GOT3 (cell line): ENCODE results near the gene FRMD3.

ENCODE experiments used
- DNase-seq: peaks from one replicate; lab custom pipeline; 2025; ENCODE audit warnings: mixed read lengths; lab: John Stamatoyannopoulos, UW

The FRMD3 gene

GRCh38 chr9:83432877-83433550 lies 105.2 kb downstream of the FRMD3 start:
- no peak for DNase-seq

DNA sequence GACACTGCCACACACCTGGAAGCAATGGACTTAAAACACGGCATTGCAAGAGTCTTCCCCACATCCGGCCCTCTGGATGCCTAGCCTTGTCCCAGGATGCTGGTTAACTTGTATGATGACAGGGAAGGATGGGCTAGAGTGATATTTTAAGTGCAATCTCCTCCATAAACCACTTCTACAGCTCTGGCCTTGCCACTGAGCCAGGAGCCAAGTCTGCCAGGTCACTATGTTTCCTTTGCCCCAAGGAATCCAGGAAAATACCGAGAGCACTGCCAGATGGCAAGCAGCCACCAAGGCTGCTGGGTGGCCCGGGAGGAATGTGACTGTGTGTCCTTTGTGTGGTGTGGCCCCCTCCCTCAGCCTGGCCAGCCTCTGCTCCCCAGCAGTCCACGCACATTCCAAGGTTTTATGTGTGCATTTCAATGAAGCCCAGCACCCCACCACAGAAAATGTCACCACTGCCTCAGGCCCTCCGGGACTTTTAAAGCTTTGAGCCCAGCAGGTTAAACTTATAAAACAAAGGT lies 106.0 kb downstream of the FRMD3 start:
- no peak for DNase-seq

- no peak for DNase-seq
Measured at GRCh38 chr9:83431101-83432060, 106.8 kb downstream of the FRMD3 start.

GRCh38 chr9:83430681-83431080 lies 107.5 kb downstream of the FRMD3 start:
- DNase-seq, result no peak

- DNase-seq, result no peak
Measured at GRCh38 chr9:83429229-83429628, 109.0 kb downstream of the FRMD3 start.

- DNase-seq, result no peak
Measured at GRCh38 chr9:83425240-83425639, 113.0 kb downstream of the FRMD3 start.

DNA sequence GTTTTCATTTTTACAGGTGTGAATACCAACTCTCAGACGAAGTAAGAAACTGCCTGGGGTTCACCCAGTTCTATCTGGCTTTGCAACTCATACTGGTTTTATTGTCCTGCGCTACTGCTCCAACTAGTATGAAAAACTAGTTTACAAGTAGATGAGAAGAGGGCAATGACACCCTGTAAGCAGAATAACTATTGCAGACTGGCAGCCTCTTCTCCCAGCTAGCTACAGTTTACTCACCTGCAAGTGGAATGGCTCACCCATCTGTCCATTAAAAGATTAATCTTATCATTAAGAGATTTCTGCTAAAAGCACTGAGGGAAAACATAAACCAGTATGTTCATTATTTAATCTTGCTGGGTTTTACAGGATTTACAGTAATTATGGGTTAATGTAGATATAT lies 113.4 kb downstream of the FRMD3 start:
- no peak for DNase-seq

DNA sequence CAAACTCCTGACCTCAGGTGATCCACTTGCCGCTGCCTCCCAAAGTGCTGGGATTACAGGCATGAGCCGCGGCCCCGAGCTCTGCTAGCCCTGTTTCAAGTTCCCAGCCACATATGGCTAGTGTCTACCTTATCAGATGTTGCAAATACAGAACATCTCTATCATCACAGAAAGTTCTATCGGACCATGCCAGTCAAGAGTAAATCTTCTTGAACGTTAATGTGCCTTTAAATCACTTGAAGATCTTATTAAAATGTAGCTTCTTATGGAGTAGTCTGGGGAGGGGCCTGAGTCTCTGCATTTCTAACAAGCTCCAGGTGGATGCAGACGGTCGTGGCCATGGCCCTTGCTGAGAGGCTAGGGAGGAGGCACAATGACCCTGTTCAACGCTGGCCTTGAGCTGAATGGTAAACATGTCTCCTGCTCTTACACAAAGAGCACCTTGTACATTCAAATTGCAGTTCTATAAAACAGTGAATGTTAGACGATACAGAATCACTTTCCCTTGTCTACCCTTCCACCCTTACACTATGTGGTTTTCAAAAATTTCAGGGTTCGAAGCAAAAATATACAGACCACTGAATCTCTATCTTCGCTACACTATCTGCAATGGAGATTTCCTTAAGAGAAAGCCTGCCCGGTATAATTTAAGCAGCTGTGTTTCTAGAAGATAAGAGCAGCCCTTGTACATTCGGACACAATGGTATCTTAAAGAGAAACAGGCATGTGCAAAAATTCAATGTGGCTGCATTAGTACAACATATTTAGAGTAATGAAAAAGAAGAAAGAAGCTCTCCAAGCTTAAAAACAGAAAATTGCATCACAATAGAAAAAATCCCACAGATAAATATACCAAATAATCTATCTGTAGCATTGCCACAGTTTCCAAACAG lies 114.1 kb downstream of the FRMD3 start:
- DNase-seq, result no peak

GRCh38 chr9:83422527-83422926 lies 115.7 kb downstream of the FRMD3 start:
- DNase-seq, result no peak

DNA sequence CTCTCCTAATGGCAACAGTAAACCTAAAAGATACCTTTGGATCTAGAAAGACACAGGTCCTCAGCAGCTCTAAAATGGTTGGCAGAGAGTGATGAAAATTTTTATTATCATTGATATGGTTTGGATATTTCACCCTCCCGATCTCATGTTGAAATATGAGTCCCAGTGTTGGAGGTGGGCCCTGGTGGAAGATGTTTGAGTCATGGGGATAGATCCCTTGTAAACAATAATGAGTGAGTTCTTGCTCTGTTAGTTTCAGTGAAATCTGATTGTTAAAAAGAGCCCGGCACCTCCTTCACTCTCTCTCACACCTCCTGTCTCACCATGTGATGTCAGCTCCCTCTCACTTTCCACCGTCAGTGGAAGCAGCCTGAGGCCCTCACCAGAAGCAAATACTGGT lies 117.7 kb downstream of the FRMD3 start:
- no peak for DNase-seq

GRCh38 chr9:83419961-83420360 lies 118.2 kb downstream of the FRMD3 start:
- DNase-seq, result no peak

GRCh38 chr9:83418283-83418682 lies 119.9 kb downstream of the FRMD3 start:
- DNase-seq, result no peak

- DNase-seq, result no peak
Measured at GRCh38 chr9:83413367-83413766, 124.8 kb downstream of the FRMD3 start.

DNA sequence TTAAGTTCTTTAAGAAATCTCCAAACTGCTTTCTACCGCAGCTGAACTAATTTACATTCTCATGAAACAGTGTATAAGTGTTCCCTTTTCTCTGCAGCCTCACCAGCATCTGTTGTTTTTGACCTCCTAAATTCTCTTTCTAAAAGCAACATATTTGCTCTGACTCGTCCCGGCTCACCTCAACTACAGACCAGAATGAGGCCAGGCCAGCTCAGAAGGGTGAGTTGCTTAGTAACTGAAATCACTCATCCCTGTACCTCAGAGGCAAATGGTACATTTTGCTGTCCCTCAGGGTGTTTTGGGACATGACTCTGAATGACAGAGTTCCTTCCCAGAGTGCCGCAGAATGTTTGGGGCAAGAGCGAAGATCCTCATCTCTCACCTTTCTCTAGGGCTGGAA lies 127.5 kb downstream of the FRMD3 start:
- no peak for DNase-seq

DNA sequence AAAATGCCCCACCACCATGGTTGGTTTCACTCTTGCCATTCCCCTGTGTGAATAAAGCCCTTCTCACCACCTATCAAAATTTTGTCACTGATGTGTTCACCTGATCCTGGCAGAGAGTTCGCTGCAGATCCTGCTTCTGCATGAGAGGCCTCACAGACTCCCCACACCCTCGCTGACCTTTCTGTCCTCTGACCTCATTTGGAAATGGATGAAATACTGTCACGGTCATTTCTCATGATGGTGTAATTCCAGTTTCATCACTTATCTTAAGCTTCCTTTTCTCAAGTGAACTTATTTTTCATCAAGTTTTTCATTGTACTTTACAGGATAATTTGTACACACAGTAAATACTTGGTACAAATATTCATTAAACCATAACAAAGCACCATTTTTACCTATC lies 131.3 kb downstream of the FRMD3 start:
- DNase-seq, result no peak

DNA sequence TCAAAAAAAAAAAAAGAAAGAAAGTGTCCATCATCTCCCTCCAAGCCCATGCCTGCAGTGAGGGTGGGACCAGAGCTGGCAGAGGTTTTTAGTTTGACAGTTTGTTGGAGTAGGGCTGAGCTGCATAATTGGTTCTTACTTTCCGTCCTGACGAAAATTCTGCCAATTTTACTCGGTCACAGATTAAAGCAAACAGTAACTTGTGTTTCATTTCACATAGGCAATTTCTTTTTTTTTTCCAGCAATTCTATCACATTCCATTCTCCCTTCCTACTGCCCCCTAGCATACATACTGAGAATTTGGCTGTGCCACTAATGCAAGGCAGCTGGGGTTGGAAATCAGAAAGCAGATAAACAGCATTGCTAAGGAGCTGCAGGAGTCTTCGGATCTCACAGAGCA lies 132.4 kb downstream of the FRMD3 start:
- no peak for DNase-seq

GRCh38 chr9:83403527-83404238 lies 134.5 kb downstream of the FRMD3 start:
- no peak for DNase-seq

- DNase-seq, result no peak
Measured at GRCh38 chr9:83401328-83401900, 136.8 kb downstream of the FRMD3 start.

DNA sequence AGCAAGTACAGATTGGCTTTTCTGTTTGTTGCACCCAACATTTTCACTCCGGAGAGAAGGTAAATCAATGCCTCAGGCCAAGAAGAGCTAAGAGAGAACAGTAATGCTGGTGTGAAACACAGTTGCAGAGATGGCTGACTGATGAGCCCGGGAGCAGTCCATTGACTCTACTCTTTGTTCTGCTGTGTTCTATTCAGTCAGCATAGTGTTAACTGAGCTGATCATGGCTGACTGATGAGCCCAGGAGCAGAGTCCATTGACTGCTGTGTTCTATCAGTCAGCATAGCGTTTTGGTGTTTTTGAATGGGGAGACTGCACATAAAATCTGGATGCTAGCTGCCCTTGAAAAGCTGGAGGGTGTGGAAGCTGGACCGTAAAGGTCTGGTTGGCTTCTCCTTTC lies 141.4 kb downstream of the FRMD3 start:
- no peak for DNase-seq

DNA sequence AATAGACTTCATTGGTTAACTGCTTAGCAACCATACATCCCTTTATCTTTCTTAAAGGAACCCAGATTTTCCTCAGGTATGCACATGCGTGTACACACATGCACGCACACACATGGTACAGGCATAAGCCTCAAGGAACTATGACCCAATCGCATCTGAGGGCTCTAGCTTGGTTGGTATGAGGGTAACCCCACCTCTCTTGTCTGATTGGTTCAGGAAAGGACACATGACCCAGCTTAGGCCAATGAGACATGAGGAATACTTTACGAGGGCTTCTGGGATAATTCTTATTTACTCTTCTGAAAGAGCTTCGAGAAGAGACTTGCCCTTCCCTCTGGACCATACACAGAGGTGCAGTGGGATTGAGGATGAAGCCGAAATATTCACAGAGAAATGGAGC lies 141.9 kb downstream of the FRMD3 start:
- DNase-seq, result no peak

GRCh38 chr9:83392228-83392627 lies 146.0 kb downstream of the FRMD3 start:
- DNase-seq, result no peak
